ENCODE measurements around the gene ZNF764.

DNA sequence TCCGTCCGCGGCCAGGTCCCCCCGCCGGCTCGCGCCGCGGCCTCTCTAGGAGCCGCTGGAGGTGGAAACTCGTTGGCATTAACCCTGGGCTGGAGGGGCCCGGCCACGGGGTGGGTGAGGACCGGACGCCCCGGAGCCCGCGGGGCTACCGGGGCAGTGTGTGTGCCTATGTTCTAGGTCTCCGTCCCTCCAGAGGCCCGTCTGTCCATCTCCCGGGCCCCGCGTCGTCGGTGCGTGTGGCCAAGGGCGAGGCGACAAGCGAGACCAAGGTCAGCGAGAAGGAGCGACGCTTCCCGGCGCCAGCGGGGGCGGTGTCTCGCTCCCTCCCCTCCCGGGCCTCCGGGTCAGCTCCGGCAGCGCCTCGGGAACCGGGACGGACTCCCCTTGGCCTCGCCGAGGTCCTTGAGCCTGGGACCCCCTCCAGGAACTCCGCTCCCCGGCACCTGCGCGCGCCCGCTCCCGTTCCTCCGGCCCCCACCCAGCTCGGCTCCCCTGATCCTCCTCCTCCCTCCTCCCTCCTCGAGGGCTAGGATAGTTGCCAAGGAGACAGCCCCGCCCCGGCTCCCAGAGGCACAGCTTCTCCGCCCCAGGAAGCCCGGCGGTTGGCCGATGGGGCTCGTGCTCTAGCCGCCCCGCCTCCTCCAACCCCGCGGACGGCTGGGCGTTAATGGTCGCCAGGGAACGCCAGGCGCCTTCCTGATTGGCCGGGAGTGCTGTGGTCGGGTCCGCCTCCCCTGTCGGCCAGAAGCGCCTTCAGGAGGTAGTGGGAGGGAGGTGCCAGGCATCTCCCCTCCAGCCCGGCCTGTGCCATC, 31.1 kb downstream of the ZNF764 start:
- peak; percentile 69 for TF ChIP-seq SP1 (IDR thresholded peaks at IDR 0.05)
- TF ChIP-seq, protein P1, sequence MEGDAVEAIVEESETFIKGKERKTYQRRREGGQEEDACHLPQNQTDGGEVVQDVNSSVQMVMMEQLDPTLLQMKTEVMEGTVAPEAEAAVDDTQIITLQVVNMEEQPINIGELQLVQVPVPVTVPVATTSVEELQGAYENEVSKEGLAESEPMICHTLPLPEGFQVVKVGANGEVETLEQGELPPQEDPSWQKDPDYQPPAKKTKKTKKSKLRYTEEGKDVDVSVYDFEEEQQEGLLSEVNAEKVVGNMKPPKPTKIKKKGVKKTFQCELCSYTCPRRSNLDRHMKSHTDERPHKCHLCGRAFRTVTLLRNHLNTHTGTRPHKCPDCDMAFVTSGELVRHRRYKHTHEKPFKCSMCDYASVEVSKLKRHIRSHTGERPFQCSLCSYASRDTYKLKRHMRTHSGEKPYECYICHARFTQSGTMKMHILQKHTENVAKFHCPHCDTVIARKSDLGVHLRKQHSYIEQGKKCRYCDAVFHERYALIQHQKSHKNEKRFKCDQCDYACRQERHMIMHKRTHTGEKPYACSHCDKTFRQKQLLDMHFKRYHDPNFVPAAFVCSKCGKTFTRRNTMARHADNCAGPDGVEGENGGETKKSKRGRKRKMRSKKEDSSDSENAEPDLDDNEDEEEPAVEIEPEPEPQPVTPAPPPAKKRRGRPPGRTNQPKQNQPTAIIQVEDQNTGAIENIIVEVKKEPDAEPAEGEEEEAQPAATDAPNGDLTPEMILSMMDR (IDR thresholded peaks at IDR 0.05; ENCODE audit: low read depth, low read length, missing input control) = peak; percentile 8
- TF ChIP-seq RAD21 (IDR thresholded peaks at IDR 0.05) = peak; percentile 37 to 41
- TF ChIP-seq, protein P2, sequence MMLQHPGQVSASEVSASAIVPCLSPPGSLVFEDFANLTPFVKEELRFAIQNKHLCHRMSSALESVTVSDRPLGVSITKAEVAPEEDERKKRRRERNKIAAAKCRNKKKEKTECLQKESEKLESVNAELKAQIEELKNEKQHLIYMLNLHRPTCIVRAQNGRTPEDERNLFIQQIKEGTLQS (IDR thresholded peaks at IDR 0.05) = no peak
- TF ChIP-seq, protein P3, sequence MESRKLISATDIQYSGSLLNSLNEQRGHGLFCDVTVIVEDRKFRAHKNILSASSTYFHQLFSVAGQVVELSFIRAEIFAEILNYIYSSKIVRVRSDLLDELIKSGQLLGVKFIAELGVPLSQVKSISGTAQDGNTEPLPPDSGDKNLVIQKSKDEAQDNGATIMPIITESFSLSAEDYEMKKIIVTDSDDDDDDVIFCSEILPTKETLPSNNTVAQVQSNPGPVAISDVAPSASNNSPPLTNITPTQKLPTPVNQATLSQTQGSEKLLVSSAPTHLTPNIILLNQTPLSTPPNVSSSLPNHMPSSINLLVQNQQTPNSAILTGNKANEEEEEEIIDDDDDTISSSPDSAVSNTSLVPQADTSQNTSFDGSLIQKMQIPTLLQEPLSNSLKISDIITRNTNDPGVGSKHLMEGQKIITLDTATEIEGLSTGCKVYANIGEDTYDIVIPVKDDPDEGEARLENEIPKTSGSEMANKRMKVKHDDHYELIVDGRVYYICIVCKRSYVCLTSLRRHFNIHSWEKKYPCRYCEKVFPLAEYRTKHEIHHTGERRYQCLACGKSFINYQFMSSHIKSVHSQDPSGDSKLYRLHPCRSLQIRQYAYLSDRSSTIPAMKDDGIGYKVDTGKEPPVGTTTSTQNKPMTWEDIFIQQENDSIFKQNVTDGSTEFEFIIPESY (IDR thresholded peaks at IDR 0.05) = no peak
- TF ChIP-seq, protein P4, sequence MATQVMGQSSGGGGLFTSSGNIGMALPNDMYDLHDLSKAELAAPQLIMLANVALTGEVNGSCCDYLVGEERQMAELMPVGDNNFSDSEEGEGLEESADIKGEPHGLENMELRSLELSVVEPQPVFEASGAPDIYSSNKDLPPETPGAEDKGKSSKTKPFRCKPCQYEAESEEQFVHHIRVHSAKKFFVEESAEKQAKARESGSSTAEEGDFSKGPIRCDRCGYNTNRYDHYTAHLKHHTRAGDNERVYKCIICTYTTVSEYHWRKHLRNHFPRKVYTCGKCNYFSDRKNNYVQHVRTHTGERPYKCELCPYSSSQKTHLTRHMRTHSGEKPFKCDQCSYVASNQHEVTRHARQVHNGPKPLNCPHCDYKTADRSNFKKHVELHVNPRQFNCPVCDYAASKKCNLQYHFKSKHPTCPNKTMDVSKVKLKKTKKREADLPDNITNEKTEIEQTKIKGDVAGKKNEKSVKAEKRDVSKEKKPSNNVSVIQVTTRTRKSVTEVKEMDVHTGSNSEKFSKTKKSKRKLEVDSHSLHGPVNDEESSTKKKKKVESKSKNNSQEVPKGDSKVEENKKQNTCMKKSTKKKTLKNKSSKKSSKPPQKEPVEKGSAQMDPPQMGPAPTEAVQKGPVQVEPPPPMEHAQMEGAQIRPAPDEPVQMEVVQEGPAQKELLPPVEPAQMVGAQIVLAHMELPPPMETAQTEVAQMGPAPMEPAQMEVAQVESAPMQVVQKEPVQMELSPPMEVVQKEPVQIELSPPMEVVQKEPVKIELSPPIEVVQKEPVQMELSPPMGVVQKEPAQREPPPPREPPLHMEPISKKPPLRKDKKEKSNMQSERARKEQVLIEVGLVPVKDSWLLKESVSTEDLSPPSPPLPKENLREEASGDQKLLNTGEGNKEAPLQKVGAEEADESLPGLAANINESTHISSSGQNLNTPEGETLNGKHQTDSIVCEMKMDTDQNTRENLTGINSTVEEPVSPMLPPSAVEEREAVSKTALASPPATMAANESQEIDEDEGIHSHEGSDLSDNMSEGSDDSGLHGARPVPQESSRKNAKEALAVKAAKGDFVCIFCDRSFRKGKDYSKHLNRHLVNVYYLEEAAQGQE (IDR thresholded peaks at IDR 0.05) = no peak
- TF ChIP-seq EGR1 (IDR thresholded peaks at IDR 0.05; ENCODE audit: low read depth in 2 of 2) = peak; percentile 58 to 65
- peak; percentile 72 to 86 for TF ChIP-seq GABPA (IDR thresholded peaks at IDR 0.05 in 1 of 2, conservative IDR thresholded peaks at IDR 0.05 in 1 of 2)
- TF ChIP-seq YY1 (IDR thresholded peaks at IDR 0.05) = peak; percentile 90
